Activated CD4-positive, alpha-beta T cell treated with anti-CD3 and anti-CD28 coated beads, Interleukin-2, Interleukin-6, amounts not matched to agents 100 ng/mL and 50 ng/mL, durations not matched to agents 16 hours and 8 hours (primary cell): ENCODE measurements around the gene TPST2.

Experiments
- DNase-seq: peaks from one replicate; pipeline ENCODE4 v3.0.0-alpha.2; 2020

TPST2 gene

GRCh38 chr22:26579331-26579886 is 10.5 kb downstream of the TPST2 start:
- DNase-seq = peak; percentile 66

DNA sequence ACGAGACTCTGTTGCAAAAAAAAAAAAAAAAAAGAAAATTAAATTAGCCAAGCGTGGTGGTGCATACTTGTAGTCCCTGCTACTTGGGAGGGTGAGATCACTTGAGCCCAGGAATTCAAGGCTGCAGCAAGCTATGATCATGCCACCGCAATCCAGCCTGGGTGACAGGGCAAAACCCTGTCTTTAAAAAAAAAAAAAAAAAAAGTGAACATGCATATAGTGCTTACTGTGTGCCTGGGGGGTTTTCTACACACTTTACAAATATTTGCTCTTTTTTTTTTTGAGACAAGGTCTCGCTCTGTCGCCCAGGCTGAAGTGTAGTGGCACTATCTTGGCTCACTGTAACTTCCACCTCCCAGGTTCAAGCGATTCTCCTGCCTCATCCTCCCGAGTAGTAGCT is 12.9 kb downstream of the TPST2 start:
- DNase-seq = no peak

DNA sequence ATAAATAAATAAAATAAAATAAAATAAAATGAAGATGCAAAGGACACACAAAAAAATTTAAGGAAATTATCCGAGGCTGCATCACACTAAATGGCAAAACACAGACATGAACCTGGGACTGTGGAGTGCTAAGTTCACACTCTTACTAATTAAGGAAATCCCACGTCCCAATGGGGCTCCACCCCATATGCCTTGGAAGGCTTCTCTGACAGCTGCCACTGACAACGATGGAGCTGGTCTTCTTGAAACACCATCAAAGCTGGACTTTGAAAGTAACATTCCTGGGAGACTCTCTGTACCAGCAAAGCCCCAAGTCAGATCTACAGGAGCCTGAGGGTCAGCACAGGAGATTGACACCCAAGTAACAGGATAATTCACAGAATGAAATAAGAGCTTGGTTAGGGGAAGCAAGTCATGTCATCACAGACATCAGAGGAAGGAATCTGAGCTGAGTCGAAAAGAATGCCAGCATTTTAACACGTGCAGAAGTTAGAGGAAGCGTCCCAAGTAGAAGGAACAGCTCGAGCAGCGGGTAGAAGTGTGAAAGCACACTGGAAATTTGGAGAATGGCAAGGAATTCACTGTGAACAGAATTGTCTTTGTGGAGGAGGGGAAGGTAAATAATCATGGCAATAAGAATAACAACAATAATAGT is 13.8 kb downstream of the TPST2 start:
- DNase-seq = no peak

- DNase-seq = no peak
These were observed 15.8 kb downstream of the TPST2 start for GRCh38 chr22:26574001-26574723.

- no peak for DNase-seq
These were observed 16.8 kb downstream of the TPST2 start for GRCh38 chr22:26573026-26573662.

GRCh38 chr22:26570864-26571525 is 18.9 kb downstream of the TPST2 start:
- DNase-seq = no peak

GRCh38 chr22:26570115-26570514 is 19.8 kb downstream of the TPST2 start:
- DNase-seq = no peak

DNA sequence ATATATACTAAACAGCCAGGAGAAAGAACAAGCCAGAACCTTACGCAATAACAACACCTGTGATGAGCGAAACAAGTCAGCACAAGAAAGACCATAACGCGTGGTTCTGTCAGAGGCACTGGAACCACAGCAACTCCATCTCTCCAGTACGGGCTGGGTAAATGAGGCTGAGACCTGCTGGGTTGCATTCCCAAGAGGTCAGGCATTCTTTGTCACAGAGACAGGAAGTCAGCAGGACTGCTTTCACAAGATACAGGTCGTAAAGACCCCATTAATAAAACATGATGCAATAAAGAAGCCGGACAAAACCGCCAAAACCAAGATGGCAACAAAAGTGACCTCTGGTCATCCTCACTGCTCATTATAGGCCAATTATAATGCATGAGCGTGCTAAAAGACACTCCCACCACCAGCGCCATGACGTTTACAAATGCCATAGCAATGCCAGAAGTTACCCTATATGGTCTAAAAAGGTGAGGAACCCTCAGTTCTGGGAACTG is 21.7 kb downstream of the TPST2 start:
- DNase-seq = no peak

DNA sequence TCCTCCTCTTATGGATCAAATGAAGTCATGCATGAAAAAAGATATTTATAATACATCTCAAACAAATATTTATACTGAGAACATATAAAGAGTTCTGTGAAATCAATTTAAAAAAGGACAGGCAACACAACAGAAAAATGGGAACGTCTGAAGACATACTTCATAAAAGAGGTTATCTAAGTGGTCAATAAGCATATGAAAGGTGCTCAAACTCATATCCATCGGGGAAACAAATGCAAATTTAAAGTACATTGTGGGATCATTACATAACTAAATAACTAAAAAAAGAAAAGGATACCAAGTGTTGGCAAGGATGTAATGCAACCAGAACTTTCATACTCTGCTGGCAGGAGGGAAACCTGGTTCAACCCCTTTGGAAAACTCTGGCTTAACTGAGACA is 22.3 kb downstream of the TPST2 start:
- no peak for DNase-seq

DNA sequence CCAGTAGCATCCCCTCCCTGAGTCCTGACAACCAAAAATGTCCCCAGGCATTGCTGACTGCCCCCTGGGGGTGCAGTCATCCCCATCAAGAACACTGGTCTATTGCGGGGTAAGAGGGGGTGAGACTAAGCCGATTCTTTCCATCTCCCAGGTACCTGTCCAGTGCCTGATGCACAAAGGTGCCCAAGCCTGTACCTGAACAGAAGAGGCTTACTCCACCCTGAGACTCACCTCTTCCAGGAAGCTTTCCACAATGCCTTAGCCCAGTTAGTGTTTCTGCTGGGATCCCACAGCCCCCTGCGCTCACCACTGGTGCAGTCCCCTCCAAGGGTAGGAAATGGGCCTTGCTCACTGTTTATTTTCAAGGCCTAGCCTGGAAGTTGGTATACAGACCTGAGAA is 22.9 kb downstream of the TPST2 start:
- DNase-seq = no peak

DNA sequence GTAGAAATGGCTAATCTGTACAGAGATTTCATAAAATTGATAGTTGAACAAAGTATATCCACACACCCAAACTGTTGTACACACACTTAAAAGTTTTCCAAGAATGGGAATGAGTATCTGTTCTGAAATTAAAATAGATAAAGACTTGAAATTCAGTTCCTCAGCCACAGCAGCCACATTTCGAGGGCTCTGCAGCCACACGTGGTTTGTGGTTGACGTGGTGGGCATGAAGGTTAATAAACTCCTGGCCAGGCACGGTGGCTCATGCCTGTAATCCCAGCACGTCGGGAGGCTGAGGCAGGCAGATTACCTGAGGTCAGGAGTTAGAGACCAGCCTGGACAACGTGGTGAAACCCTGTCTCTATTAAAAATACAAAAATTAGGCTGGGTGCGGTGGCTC is 24.0 kb downstream of the TPST2 start:
- DNase-seq = peak; percentile 22

DNA sequence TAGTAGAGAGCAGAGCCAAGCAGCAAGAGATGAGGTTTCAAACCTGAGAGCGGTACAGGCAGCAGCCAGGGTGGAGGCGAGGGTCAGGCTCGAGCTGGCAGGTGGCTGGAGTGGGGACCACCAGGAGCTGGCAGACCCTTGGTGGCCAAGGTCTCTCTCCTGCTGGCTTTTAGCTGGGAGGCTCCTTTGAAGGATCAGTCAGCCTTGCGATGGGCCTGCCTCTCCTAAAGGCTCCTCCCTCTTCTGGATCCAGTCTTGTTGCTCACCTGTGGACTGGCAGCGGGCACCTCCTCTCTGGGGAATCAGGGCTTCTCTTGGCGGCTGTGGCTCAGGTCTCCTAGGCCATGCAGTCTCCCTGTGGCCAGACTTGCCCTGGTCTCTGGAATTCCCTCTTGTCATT is 24.8 kb downstream of the TPST2 start:
- no peak for DNase-seq

GRCh38 chr22:26564672-26565071 is 25.3 kb downstream of the TPST2 start:
- DNase-seq = no peak

DNA sequence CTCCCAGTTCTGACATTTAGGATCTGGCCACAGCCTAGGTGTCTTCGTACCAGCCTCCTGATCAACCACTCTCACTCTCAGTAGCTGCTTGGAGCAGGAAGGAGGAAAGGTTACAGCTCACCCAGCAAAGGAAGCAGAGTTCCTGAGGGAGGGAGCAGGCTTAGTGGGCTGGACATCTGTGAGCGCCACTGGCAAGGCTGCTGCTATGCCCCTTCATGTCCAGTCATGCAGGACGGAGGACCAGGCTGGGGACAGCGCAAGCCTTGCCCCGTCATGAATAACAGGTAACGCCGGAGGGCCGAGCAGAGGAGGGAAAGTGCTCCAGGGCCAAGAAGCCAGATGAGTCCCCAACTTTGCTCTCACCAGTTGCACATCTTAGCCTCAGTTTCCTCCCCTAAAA is 25.8 kb downstream of the TPST2 start:
- DNase-seq = no peak

GRCh38 chr22:26563022-26563421 is 26.9 kb downstream of the TPST2 start:
- no peak for DNase-seq

GRCh38 chr22:26561756-26562417 is 28.0 kb downstream of the TPST2 start:
- no peak for DNase-seq

- DNase-seq = no peak
These were observed 29.9 kb downstream of the TPST2 start for GRCh38 chr22:26559961-26560575.

DNA sequence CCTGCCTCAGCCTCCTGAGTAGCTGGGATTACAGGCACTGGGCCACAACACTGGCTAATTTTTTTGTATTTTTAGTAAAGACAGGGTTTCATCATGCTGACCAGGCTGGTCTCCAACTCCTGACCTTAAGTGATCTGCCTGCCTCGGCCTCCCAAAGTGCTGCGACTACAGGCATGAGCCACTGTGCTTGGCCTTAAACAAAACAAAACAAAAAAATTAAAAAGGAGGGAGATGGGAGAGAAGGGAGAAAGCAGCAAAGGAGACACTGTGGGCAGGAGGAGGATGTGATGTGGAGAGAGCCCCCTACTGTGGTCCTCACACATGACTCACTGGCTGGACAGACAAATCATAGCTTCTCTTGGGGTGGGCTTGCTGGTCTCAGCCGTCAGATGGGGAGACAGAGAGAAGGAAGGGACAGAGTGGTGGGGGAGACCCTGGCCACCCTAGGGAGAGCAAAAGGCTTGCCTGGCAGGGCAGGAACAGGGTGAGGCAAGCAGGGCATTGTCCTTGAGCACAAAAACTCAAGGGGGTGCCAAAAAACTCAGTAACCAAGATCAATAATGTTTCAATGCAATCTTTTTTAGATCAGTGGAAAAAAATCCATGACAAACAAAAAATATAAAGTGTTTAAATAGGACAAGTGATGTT is 31.6 kb downstream of the TPST2 start:
- DNase-seq = no peak

DNA sequence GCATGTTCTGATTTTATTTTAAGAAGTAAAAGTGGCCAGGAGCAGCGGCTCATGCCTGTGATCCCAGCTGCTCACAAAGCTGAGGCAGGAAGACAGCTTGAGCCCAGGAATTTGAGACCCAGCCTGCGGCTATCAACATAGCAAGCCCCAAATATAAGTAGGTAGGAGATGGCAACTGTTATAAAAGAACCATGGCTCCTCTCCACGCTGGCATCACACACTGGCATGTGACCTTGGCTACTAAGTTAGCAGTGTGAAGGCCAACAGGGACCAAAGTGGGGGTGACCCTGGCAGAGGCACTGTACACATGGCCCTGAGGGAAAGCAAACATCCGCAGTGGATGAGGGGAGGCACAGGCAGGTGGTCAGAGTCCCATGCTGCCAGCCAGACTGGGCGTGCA is 33.0 kb downstream of the TPST2 start:
- DNase-seq = no peak

DNA sequence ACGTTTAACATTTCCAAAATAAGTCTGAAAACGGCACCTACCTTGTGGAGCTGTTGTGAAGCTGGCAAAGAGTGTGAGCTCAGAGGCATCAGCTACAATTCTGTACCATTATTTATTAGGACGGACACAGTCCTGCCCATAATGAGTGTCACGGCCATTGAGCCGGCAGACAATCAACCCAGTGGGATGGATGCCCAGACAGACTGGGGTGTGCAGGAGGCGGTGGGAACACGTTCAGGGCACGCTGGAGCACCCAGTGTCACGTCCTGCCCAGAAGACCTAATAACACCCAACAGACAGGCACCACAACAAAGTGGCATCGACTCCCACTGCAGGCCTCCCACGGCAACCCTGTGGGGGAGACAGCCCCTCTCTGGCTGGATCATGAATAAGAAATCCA is 34.5 kb downstream of the TPST2 start:
- no peak for DNase-seq

- no peak for DNase-seq
These were observed 35.0 kb downstream of the TPST2 start for GRCh38 chr22:26554956-26555355.
